Activated T-cell treated with anti-CD3 and anti-CD28 coated beads, Interleukin-2, amount 50 U/mL, for 48 hours (primary cell): ENCODE measurements around the gene SLC9A4.

Source experiments
- DNase-seq, 2 experiments: peaks; one replicate each; pipeline ENCODE4 v3.0.0-alpha.2; 2020

The SLC9A4 gene

DNA sequence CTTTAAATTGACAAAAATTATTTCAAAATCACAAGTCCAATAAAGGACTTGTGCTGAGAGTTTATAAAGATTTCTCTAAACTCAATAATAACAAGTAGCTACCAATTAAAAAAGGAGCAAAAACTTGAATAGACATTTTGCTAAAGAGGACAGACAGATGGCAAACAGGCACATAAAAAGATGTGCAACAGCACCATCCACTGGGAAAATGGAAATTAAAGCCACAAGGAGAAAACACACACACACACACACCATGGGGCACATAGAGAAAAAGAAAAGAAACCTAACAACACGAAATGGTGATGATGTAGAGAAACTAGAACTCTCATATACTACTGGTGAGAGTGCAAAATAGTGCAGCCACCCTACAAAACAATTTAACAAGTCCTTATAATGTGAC lies 12.6 kb upstream of the SLC9A4 start:
- no peak for DNase-seq

DNA sequence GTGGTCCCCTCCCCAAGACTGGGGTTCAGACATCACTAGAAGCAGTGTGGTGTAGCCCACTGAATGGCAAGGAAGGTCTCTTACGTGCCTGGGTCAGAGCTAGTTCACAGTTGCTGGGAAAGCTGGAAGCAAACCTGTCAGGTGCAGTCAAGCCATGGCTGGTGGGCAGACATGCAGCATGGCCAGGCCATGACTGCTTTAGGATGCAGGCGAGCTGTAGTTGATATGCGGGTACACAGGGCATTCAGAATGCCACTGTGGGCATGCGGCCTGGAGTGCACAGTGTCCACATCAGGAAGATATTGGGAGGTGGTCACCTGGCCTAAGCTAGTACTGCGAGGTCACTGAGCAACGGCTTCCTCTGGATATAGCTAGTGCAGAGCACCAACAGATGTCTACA lies 11.8 kb upstream of the SLC9A4 start:
- no peak for DNase-seq

DNA sequence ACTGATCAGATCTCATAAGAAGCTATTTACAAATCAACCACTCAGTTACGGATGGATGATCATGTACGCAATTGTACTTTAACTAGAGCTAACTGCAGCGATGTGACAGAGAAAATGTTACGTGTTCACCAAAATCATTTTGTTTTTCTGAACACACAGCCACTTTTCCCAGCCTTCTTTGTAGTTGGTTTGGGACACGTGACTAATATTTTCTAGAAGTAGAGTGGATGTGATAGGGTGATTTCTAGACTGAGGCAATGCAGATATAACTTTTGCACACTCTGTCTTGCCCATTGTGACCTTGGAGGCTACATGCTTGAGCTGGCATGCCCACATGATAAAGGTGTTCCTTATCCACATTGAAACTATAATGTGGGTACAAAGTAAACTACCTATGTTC lies 9.9 kb upstream of the SLC9A4 start:
- DNase-seq, result no peak

DNA sequence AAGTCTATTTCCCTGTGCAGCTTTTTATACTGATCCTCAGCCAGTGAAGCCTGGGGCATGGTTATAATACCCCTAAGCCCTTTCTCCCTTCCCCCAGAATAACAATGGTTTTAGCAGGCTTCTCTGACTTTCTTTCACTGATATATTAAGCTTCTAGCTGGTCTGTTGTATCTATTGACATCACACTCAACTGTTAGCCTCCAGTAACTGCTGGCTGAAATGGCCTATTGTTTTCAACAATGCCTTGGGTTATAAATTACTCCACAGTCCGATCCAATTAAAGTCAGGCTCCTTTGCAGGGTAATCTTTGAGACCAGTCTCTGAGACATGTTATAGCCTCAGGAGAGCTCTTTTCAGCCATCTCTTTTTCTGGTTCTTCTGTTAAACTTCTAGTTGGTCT lies 2.9 kb upstream of the SLC9A4 start:
- no peak for DNase-seq

DNA sequence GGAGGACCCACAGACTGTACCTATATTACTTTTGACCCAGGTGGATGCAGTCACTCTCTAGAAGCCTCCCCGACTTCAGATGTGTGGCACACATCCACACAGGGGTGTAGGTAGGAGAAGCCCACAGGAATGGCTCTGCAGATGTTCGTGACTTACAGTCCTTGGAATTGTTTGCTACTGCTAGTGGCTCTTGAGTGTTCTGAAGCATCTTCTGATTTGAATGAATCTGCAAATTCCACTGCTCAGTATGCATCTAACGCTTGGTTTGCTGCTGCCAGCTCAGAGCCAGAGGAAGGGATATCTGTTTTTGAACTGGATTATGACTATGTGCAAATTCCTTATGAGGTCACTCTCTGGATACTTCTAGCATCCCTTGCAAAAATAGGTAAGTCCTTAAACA lies 605 bp downstream of the SLC9A4 start:
- no peak for DNase-seq

DNA sequence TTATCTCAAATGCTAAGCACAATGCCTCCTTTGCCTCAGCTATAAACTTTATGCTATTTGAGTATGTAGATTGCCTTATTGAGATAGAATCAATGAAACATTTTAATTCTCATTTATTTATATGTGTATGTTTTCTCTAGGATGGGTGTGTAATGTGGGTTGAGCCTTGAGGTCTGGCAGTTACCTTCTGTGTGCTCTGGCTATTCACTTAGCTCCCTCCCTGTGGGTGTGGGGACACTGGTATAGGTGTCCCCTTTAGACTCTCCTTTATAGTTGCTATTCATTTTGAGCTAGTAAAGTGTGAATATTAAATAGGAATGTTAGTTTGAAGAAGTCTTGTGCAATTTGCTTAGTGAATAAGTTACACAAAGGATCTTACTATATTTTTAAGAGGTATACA lies 1.8 kb downstream of the SLC9A4 start:
- no peak for DNase-seq

DNA sequence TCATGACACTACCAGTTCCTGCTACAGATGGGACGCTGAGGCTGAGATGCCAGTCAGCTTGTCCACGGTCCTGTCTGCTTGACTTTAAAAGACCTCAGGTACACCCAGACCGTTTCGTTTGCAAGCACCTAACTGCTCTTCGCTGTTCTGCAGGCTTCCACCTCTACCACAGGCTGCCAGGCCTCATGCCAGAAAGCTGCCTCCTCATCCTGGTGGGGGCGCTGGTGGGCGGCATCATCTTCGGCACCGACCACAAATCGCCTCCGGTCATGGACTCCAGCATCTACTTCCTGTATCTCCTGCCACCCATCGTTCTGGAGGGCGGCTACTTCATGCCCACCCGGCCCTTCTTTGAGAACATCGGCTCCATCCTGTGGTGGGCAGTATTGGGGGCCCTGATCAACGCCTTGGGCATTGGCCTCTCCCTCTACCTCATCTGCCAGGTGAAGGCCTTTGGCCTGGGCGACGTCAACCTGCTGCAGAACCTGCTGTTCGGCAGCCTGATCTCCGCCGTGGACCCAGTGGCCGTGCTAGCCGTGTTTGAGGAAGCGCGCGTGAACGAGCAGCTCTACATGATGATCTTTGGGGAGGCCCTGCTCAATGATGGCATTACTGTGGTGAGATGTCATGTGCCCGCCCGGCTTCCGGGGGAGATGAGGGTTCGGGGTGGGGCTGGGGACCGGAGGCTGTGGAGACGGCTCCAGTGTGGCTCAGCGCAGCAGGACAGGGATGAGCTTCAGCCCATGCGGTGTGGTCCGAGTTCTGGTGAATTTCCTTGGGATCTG lies 5.9 kb downstream of the SLC9A4 start:
- no peak for DNase-seq

DNA sequence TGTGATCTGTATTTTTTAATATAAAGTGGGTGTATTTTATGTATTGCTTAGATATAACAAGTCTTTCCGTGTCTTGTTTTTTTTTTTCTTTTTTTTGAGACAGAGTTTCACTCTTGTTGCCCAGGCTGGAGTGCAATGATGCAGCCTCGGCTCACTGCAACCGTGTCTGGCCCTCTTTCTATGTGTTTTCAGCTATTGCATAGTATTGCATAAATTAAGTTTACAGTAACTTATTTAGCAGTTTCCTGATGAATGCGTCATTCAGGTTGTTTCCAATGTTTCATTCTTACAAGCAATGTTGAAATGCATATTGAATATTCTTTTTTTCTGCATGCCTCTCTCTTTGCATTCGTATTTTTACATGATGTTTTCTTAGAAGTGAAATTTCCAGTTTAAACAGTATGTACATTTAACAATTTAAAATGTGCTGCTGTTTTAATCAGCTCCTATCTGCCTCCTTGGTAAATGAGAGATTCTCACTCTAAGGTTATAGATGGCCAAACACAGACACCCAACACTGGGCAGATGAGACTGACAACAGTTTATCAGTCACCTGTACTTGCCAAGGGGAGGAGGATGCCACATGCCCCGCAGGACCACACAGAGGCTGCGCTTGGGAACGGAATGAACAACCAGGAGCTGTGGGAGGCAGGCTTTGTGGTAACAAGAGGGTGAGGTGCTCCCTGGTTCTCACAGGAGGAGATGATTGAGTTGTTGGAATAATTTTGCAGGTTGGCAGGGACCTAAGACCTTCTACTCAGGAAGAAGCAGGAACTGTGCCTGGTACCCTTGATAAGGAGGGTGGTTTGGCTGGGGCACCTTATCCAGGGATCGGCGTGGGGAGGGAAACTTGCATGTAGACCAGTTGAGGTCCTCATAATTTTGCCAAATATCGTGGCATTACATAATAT lies 7.5 kb downstream of the SLC9A4 start:
- no peak for DNase-seq

DNA sequence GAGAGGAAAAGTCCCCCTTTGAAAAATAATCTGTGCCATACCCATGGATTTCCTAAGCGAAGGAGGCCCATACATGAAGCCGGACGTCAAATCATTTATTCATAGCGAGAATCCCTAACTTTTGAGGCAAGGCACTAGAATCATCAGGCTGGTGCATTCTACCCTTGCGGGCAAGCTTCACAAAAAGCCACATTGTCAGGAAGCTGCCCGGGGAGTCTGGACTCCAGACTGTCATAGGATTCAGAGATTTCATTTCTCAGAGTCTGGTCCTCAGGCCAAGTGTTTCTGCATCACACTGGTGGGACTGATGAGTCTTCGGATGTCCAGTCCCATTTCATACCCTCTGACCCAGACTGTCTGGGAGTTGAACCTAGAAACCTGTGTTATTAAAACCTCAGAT lies 8.9 kb downstream of the SLC9A4 start:
- no peak for DNase-seq

DNA sequence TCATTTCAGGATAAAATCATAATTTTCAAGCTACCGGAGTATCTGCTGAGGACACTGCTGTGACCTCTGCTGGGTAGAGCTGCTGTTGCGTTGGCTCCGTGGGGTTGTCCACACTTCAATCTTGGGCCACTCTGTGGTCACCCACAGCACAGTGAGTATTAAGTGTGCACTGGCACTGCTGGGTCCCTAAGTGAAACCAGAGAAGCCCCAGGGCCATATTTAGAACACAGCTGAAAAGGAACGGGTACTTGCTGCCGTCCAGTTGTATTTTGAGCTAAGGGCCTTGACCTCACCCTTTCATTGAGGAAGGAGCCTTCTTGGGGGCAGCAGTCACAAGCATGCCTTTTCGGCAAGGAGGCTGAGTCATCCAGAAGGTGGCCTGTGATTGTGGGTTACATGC lies 10.1 kb downstream of the SLC9A4 start:
- DNase-seq, result no peak

DNA sequence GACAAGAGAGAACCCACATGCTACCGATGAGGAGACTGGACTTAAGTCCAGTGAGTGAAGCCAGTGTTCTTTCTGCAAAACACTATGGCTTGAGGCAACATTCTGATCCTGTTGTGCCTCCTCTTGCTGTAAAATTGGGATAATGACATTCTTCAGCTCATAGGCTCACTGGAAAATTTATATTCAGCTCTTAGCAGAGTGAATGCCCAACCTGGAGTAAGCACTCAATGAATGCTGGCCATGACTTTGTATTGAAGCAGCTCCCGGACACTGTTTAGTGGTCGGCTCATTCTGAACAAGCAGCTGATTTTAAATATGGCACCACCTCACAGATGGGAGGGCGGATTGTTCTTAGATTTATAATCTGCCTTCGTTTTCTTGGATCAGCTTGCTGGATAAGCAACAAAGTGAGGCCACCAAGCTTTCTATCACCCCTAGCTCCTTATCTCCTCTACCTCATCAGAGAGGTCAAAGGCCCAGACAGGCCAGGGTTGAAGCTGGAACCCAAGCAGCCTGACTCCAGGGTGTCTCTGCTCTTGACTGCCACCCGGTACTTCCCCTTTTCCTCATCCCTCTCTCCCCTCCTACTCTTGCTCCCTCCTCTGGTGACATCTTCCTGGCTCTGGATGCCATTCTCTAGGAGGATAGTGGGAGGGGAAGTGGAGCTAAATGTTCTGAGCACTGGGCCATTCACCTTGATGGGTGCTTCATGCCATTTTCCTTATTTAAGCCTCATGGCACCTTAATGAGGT lies 11.5 kb downstream of the SLC9A4 start:
- DNase-seq, result no peak

DNA sequence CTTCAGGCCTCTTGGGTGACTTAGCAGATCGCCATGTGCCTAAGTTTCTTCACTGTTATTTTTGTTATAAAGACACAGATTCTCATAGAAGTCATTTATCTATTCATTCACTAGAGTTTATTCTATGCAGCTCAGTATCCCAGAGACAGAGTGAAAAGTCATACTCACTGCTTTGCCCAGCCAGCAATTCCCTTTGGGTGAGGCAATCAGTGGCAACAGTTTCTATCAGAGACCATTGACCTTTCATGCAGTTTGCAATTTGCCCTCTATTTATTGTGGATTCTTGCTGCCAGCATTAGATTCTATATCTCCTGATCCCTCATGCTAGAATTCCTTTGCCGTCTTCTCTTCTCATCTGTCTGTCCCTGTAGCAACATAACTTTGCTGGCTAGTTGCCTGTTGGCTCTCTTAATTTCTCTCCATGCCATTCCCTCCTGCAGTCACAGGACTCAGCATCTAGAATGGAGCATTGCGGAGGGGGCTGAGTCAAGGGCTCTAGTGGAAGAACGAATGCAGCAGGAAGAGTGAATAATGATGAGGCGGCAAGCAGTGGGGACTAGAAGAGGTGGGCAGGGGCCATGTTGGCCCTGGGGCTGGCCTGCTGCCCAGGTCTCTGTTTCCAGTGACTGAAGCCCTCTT lies 12.2 kb downstream of the SLC9A4 start:
- no peak for DNase-seq

DNA sequence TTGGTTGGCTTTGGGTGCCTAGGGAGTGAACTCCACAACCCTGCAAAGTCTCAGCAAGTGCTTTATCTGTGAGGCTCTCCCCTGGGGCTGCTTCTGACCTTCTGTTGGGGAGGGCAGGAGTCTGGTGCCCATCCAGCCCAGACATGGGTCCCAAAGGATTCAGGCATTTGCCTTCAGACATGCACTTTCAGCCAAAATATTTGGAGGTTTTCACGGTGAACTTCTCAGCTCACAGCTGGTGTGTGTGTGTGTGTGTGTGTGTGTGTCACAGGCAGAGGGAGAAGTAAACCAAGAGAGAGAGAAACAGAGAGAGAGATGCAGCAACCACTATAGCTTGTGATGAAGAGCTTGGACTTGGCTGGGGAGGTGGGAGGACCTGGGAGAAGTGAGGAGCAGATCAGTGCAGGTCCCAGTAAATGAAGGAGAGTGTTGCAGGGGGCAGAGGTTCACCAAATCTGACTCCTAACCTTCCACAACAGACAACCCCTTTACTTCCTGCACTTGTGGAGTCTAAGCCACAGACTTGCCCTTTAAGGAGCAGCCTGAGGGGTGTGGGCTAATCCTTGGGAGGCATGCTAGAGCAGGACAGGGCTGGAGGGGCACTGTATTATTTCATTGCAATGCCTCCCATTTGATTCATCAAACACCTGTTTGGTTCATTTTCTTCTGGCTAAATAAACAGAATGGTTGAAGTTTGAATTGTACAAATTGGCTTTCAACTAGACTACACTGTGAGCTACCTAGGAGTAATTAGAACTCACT lies 14.1 kb downstream of the SLC9A4 start:
- DNase-seq, result no peak

DNA sequence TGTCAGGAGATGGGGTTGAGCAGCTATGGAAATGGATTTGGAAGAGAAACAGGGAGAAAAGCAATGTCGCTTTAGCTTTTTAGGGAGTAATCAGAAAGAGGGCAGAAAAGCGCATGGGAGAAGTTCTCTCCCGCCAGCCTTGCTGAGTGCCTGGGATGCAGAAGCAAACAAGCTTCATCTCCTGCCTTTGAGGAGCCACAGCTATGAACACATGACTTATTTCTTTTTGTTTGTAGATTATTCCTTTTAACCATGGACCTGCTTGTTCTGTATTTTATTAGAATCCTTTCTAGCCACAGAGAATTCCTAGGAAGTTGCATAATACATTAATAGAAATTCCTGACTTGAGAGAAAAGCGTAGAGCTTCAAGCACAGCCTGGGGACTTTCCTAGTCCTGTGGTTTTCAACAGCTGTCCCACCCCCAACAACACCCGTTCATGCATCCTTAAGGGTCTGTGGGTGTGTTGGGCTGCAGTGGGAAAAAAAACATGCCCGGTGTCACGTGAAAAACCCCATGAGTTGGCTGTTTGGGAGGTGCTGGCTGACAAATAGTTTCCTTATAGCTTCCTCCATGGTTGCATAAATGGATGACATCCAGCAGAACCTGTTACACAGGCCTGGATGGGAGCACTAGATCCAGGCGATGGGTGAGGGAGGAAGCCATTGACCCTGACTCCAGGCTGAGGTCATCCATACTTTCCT lies 14.9 kb downstream of the SLC9A4 start:
- no peak for DNase-seq

DNA sequence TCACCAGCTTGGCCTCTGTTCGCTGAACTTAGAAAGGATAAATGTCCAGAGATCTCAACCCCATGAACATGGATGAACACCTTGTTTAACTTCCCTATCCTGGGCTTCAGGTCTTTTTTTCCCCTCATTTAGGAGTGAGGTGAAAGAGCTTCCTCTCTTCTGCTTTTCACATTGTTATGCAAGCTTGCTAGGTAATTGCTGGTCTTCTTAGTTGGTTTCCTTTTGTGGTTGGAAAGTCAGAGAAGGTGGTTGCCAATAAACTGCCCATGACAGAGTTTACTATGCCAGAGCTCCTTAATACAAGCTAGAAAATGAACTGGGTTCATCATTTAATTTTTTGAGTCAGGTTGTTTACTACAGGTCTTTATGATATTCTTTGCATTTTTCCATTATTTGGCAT lies 16.6 kb downstream of the SLC9A4 start:
- no peak for DNase-seq

DNA sequence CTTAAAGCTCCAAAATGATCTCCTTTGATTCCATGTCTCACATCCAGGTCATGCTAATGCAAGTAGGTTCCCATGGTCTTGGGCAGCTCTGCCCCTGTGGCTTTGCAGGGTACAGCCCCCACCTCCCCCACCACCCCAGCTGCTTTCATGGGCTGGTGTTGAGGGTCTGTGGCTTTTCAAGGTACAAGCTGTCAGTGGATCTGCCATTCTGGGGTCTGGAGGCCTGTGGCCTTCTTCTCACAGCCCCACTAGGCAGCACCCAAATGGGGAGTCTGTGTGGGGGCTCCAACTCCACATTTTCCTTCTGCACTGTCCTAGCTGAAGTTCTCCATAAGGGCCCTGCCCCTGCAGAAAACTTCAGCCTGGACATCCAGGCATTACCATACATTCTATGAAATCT lies 19.0 kb downstream of the SLC9A4 start:
- DNase-seq, result no peak

DNA sequence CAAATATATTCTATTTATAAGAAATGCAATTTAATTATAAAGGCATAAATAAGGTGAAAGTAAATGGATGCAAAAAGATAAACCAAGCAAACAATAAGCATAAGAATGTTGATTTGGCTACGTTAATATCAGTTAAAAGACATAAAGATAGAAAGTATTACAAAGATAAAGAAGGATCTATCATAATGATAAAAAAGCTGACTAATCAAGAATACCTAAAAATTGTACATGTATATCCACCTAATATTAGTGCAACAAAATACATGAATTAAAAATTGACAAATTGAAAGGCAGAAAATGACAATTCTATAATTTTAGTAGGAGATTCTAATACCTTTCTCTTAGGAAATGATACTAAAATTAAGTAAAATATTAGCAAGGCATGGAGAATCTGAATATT lies 21.5 kb downstream of the SLC9A4 start:
- no peak for DNase-seq

DNA sequence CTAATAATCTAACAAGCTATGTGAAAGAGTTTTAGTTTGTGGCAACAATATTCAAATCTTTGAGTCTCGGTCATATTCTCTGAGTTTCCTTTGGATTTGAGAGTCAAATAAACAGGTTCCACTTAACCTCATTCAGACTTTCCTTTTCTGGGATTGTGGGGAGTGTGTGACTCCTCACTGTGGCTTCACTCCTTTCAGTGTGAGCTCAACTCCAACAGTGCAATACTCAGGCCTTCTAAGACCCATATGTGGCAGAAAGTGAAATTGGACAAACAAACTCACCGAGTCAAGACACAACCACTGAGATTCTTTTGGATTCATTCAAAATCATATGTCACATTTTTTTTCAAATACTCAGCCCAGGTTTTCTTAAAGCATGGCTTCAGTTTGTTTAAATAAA lies 25.4 kb downstream of the SLC9A4 start:
- no peak for DNase-seq

DNA sequence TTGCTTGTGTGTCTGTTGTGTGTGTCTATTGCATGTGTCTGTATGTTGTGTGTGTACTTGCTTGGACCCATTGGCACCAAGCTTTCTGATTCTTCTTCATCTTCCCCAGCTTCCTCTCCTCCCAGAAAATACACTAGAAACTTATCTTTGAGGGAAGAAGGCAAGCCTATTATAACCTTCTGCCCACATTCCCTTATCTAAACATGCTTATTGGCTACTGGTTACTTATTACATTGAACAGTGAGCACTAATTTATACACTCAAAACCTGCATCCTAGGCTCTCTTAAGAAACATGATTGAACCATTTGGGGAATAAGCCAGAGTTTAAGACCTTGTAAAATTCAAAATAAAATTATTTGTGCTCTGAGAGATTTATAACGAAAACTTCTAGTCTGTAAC lies 26.5 kb downstream of the SLC9A4 start:
- no peak for DNase-seq

DNA sequence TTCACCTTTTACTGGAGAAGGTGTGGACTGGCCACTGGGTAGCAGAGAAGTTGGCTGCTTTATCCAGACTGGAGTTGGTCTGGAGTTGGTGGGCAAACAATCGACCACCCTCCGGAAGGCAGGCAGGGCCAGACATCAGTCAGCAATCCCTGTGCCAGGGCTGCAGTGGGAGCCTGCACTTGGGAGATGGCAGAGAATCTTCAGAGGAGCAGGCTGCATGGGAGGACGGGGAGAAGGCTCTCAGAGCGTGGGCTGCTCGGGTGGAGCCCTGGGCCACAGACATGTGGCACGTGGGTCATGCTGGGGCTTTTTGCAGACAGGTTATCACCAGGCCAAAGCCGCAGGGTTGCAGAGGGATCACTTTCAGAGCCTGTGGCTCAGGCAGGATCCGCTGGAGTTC lies 29.6 kb downstream of the SLC9A4 start:
- no peak for DNase-seq

DNA sequence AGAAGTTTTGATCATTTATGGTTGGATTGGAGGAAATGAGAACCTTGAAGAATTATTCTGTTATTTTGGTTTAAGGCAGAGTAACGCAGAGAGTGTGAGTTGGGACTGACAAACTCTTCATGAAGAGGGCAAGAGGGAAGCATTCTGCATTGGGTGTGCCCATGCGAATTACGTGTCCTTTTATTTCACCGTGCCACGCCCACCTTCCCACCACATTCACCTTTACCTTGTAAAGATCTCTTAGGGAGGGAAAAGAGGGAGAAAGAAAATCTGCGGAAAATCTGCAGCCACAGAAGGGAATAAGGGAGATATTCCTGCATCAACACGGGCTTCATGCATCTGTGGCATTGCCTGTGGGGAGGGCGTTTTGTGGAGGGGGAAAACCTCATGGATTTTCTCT lies 31.8 kb downstream of the SLC9A4 start:
- no peak for DNase-seq

DNA sequence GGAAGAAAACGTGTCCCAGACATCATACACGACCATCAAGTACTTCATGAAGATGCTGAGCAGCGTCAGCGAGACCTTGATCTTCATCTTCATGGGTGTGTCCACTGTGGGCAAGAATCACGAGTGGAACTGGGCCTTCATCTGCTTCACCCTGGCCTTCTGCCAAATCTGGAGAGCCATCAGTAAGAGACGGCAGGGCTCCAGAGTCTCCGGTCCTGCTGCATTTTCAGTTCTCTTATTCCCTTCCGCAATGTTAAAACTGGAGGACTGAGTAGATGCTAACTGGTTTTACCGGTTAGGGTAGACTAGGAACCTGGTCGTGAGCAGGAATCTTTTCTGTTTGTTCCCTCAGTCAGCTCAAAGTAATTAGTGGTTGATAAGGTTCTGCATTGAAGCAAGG lies 32.3 kb downstream of the SLC9A4 start:
- no peak for DNase-seq
